GM12873 (cell line): ENCODE data around the gene AMOTL2.

Source experiments
- TF ChIP-seq, protein P1 (sequence below): IDR thresholded peaks from 2 replicates; pipeline ENCODE4 v1.5.1; 2012; ENCODE audit warnings: low read depth, mild to moderate bottlenecking, moderate library complexity, low read length, control low read depth; ENCODE audit not compliant: insufficient read depth; ENCODE audit errors: missing control alignments

AMOTL2 gene

DNA sequence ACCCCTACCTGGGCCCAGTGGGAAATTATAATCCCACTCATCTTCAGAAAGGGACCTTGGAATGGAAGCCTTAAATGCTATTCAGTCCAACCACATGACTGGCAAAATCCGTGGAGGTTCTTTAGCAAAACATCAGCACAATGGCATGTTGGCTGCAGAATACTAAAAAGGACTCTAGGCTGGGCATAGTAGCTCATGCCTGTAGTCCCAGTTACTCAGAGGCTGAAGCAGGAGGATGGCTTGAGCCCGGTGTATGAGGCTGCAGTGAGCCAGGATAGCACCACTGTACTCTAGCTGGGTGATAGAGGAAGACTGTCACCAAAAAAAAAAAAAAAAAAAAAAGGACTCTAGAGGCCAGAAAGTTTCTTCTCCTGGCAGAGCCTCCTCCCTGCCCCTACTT lies 63.0 kb downstream of the AMOTL2 start:
- TF ChIP-seq, protein P1, sequence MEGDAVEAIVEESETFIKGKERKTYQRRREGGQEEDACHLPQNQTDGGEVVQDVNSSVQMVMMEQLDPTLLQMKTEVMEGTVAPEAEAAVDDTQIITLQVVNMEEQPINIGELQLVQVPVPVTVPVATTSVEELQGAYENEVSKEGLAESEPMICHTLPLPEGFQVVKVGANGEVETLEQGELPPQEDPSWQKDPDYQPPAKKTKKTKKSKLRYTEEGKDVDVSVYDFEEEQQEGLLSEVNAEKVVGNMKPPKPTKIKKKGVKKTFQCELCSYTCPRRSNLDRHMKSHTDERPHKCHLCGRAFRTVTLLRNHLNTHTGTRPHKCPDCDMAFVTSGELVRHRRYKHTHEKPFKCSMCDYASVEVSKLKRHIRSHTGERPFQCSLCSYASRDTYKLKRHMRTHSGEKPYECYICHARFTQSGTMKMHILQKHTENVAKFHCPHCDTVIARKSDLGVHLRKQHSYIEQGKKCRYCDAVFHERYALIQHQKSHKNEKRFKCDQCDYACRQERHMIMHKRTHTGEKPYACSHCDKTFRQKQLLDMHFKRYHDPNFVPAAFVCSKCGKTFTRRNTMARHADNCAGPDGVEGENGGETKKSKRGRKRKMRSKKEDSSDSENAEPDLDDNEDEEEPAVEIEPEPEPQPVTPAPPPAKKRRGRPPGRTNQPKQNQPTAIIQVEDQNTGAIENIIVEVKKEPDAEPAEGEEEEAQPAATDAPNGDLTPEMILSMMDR, result no peak

DNA sequence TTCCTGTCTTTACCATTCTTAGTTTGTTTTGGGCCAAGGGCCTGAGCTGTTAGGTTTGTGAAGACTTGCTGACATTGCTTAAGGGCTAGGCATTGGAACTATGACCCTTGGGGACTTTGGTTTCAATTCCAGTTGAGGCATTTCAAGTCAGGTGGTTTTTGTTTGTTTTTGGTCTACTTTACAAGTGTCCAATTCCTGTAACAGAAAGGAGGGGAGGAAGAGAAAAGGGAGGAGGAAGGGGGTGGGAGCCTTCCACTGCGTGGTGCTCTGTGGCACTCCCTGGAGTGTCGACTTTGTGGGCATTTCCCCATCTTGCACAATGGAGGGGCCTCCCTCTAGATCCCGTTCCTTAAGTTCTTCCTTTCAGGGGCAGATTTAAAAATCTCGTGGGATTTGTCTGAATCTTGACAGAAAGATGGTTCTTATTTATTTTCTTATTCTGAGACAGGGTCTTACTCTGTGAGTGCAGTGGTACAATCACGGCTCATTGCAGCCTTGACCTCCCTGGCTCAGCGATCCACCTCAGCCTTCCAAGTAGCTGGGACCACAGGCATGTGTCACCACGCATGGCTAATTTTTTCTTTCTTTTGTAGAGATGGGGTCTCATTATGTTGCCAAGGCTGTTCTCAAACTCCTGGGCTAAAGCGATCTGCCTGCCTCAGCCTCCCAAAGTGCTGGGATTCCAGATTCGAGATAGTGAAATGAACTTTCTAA lies 64.1 kb downstream of the AMOTL2 start:
- TF ChIP-seq, protein P1, result no peak

DNA sequence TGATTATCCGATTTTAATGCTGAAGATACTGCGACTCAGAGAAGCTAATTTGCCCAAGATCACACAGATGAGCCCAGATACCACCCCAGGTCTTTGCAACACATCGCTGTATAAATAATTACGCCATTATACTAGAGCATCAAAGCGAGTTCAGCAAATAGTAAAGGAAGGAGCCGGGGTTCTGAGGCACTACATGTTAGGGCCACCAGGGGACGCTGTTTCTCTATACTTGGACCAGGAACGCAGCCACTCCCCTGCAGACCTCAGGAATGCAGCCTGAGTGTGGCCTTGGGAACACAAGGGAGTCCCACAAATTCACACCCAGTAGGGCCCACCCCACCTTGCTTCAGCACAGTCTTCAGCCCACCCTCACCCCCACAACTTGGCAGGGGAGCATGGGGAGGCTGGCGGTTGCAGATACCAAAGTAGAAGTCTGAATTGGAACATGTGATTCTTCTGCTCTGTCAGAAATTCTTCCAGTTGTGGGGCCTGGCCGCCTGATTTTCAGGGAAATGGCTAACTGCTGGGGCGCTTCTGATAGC lies 65.8 kb downstream of the AMOTL2 start:
- TF ChIP-seq, protein P1, result peak; percentile 100

DNA sequence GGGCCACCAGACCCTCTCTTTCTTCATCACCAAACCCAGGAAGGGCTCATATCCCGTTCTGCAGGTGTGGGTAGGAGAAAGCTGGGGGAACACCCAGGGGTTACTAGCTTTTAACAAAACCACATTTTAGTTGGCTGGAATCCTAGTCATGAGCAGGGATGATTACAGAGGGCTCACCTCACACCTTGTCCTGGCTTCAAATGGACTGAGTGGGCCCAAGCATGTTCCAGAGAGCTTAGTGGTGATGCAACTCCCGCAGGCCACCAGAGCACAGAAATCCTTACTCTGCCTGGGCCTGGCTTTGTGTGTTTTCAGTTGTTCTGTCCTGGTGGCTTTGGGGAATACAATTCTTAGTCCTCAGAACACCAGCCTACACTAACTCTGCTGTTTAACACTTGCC lies 66.8 kb downstream of the AMOTL2 start:
- TF ChIP-seq, protein P1, result no peak

DNA sequence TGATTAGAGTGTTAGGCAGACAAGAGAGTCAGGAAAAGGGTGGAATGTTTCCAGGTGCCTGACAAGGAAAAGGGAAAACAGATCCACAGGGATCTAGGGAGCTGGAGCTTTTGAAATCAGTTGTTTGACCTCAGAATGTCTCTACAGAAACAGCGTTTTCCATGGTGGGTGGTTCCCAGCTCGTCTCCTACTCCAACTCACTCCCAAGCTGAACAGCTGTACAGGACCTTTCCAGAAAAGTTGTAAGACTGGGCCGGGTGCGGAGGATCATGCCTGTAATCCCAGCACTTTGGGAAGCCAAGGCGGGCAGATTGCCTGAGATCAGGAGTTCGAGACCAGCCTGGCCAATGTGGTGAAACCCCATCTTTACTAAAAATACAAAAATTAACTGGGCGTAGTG lies 67.9 kb downstream of the AMOTL2 start:
- TF ChIP-seq, protein P1, result no peak
